ENCODE measurements around the gene ADAMTS16. TPM values are rescaled to one million over a fixed set of nuclear protein-coding genes. Genes with fewer than 3 reads are reported as not detected.

The ADAMTS16 gene
- total and polyA plus RNA-seq, 7 donors: under 0.01 to 5.3 (median 0.16) TPM; not detected in 2

DNA sequence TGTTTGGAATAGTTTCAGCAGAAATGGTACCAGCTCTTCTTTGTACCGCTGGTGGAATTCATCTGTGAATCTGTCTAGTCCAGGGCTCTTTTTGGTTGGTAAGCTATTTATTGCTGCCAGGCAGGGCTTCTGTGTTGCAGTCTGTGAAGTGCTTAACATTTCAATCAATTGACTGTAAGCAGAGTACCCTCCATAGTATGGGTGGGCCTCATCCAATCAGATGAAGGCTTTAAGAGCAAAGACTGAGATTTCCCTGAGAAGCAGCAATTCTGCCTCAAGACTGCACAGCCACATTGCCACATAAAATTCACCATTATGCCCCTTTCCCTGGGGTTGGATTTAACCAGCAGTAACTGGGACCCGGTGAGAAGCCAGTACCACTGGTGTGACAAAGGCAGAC is 183.4 kb downstream of the ADAMTS16 start:
- WGBS, 2 donors: 93 to 94% methylated on average over 2 of the region's 2 CpGs
- intact Hi-C loops (cut with DNase I): no loop called here
- Histone ChIP-seq H3K36me3 (no peaks in the 10 kb centered on the region), H3K4me1 (no peaks in the 10 kb centered on the region), H3K27ac (no peak overlapping the region), H3K27me3 (no peaks in the 10 kb centered on the region), H3K9me3 (peaks cover 0 to 3% (median 0%) of the 10 kb centered on the region in 4 donors), H3K4me3 (no peak overlapping the region)
- TF ChIP-seq POLR2AphosphoS5 (IDR thresholded peaks at IDR 0.05): no peak
- TF ChIP-seq, protein P1, sequence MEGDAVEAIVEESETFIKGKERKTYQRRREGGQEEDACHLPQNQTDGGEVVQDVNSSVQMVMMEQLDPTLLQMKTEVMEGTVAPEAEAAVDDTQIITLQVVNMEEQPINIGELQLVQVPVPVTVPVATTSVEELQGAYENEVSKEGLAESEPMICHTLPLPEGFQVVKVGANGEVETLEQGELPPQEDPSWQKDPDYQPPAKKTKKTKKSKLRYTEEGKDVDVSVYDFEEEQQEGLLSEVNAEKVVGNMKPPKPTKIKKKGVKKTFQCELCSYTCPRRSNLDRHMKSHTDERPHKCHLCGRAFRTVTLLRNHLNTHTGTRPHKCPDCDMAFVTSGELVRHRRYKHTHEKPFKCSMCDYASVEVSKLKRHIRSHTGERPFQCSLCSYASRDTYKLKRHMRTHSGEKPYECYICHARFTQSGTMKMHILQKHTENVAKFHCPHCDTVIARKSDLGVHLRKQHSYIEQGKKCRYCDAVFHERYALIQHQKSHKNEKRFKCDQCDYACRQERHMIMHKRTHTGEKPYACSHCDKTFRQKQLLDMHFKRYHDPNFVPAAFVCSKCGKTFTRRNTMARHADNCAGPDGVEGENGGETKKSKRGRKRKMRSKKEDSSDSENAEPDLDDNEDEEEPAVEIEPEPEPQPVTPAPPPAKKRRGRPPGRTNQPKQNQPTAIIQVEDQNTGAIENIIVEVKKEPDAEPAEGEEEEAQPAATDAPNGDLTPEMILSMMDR (IDR thresholded peaks at IDR 0.05): no peak
- no peak for TF ChIP-seq EP300 (IDR thresholded peaks at IDR 0.05)
- no peak for TF ChIP-seq POLR2A (IDR thresholded peaks at IDR 0.05)
- no peak for DNase-seq

DNA sequence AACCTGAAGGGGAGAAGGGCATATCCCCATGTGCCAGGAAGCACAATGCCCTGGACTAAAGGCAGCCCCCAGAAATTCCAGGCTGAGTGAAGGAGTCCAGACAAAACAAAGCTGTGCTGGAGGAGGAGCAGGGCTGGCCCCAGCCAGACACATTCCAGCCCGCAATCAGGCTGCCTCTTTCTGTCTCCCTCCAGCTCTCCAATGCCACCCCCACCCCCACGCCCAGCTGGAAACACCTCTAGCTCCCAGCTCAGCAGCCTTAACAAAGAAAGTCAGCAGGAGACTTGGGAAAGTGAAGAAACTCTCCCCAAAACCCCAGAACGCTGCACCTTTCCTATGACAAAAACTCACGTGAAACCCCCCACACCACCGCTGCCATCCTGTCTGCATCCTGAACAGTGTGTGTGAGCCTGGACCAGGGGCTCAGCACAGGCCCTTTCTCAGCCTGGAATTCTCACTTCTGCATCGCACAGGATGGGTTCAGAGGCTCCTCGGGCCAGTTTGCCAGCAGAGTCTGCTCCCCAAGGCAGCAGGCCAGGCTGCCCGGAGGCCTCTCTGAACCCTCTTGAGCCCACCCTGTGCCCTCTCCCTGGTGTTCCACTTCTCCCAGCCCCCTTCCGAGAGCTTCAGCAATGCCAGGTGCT is 186.1 kb downstream of the ADAMTS16 start:
- no peak overlapping the region for H3K27ac ChIP-seq
- no peak overlapping the region for H3K4me3 ChIP-seq
- H3K9me3 ChIP-seq: peaks cover 0 to 3% (median 0%) of the 10 kb centered on the region in 4 donors
- TF ChIP-seq POLR2A (IDR thresholded peaks at IDR 0.05) (no peak), EP300 (IDR thresholded peaks at IDR 0.05) (no peak), POLR2AphosphoS5 (IDR thresholded peaks at IDR 0.05) (no peak)
- TF ChIP-seq, protein P1 (IDR thresholded peaks at IDR 0.05): no peak
- no peaks in the 10 kb centered on the region for H3K4me1 ChIP-seq
- intact Hi-C loops (cut with DNase I): no loop called here
- H3K27me3 ChIP-seq: no peaks in the 10 kb centered on the region
- DNase-seq: no peak
- WGBS, 2 donors: 48 to 55% methylated on average over 9 of the region's 9 CpGs
- H3K36me3 ChIP-seq: no peaks in the 10 kb centered on the region

DNA sequence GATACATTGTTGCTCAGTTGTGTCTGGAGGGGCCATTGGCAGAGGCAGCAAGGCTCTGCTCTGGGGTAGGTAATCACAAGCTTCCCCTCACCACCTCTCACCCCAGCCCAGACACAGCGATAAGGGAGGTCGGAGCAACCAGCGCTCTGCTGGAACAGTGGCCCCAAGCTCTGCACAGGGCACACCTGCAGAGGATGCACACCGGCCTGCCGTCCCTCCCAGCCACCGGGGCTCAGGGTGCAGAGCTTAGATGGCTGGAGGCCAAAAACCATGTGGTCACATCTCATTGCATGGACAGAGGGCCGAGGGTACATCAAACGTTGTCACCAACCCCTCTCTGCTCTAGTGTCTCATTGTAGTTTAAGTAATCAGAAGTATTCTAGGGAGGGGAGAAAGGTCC is 187.0 kb downstream of the ADAMTS16 start:
- intact Hi-C loops (cut with DNase I): no loop called here
- Histone ChIP-seq H3K9me3 (peaks cover 0 to 3% (median 0%) of the 10 kb centered on the region in 4 donors), H3K27me3 (no peaks in the 10 kb centered on the region), H3K4me3 (no peak overlapping the region), H3K27ac (no peak overlapping the region), H3K36me3 (no peaks in the 10 kb centered on the region), H3K4me1 (no peaks in the 10 kb centered on the region)
- DNase-seq: no peak
- TF ChIP-seq, protein P1 (IDR thresholded peaks at IDR 0.05): no peak
- TF ChIP-seq POLR2A (IDR thresholded peaks at IDR 0.05) (no peak), POLR2AphosphoS5 (IDR thresholded peaks at IDR 0.05) (no peak), EP300 (IDR thresholded peaks at IDR 0.05) (no peak)
- 85 to 90% methylated on average over 8 of the region's 8 CpGs for WGBS, 2 donors

DNA sequence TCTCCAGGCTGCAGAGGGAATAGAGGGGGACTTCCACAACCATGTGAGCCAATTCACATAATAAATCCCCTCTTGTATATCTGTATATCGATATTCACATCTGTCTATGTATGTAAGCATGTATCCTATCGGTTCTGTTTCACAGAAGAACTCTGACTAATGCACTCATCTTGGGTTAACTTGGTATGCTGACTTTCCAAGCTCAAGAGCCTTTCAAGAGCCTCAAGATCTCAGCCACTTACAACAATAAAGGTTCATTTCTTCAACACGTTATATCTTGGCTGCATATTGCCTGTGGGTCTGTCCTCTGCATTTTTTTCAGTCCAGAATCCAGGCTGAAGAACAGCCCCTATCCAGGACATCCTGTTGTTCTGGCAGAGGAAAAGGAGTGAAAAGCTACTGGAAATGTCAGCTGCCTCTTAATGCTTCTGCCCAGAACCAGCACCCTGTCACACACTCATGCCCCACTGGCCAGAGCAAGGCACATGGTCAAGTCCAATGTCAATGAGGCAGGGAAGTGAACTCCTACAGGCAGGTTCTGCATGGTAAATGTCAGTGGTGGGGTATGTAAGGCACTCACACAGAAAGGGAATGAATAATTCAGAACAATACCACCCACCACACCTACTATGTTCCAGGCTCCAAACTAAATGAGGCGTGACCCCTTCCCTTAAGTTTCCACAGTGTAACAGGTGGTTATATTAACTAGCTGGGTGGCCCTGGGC is 190.8 kb downstream of the ADAMTS16 start:
- 77 to 79% methylated on average over 4 of the region's 4 CpGs for WGBS, 2 donors
- Histone ChIP-seq H3K36me3 (no peaks in the 10 kb centered on the region), H3K4me1 (no peaks in the 10 kb centered on the region), H3K27me3 (no peaks in the 10 kb centered on the region), H3K9me3 (no peaks in the 10 kb centered on the region), H3K27ac (no peak overlapping the region), H3K4me3 (no peak overlapping the region)
- TF ChIP-seq, protein P1 (IDR thresholded peaks at IDR 0.05): no peak
- TF ChIP-seq EP300 (IDR thresholded peaks at IDR 0.05): no peak
- no peak for TF ChIP-seq POLR2AphosphoS5 (IDR thresholded peaks at IDR 0.05)
- TF ChIP-seq POLR2A (IDR thresholded peaks at IDR 0.05): no peak
- no peak for DNase-seq
- intact Hi-C loops (cut with DNase I): no loop called here
